Measurements from ENCODE around the gene ARMCX1. TPM values are rescaled to one million over a fixed set of nuclear protein-coding genes. Genes with fewer than 3 reads are reported as not detected.

The ARMCX1 gene
- total RNA-seq, 1 experiment from 2014 or later, result 0.15 TPM

- Histone ChIP-seq H3K4me2 (ENCODE audit: low read length) (no peak overlapping the region), H3K4me3 (replicated peaks in 1 of 2; ENCODE audit: low read depth in 1 of 2, low read length in 2 of 2) (no peak overlapping the region), H3K79me2 (ENCODE audit: insufficient read depth, low read length) (no peaks in the 10 kb centered on the region), H2AFZ (ENCODE audit: low read depth, low read length, poor library complexity, severe bottlenecking) (no peak overlapping the region), H3K9ac (ENCODE audit: low read length) (no peak overlapping the region), H3K9me2 (ENCODE audit: insufficient read depth) (no peaks in the 10 kb centered on the region), H4K20me1 (ENCODE audit: insufficient read depth) (no peaks in the 10 kb centered on the region), H3K27me3 (ENCODE audit: insufficient read depth, low read length) (no peaks in the 10 kb centered on the region), H3K9me3 (ENCODE audit: control insufficient read depth in 1 of 2, insufficient read depth in 1 of 2, low read depth in 1 of 2, low read length in 2 of 2) (no peaks in the 10 kb centered on the region), H3K36me3 (ENCODE audit: control insufficient read depth in 1 of 2, insufficient read depth in 2 of 2, low read length in 2 of 2) (no peaks in the 10 kb centered on the region), H3K27ac (ENCODE audit: low read depth, low read length) (no peak overlapping the region), H3K4me1 (ENCODE audit: control insufficient read depth in 1 of 2, insufficient read depth in 2 of 2, low read length in 2 of 2) (no peaks in the 10 kb centered on the region)
- no TSS peak for BruUV-seq (replicated peaks)
- ATAC-seq, result no peak
- RAD21 ChIA-PET (ENCODE audit: low non-redundant PET in 1 of 2, low total read pairs in 2 of 2, uncharacterized antibody in 2 of 2, unreplicated experiment in 2 of 2), result no interaction called here
- DNase-seq (ENCODE audit: low read depth, low spot score), result no peak
- no peak for TF ChIP-seq JUND (IDR thresholded peaks at IDR 0.05)
- TF ChIP-seq ZNF274 (IDR thresholded peaks at IDR 0.05; ENCODE audit: low read depth, low read length), result no peak
- TF ChIP-seq CEBPB (IDR thresholded peaks at IDR 0.05; ENCODE audit: low read depth), result no peak
- TF ChIP-seq FOSL1 (IDR thresholded peaks at IDR 0.05; ENCODE audit: low read depth), result no peak
- no peak for TF ChIP-seq REST (IDR thresholded peaks at IDR 0.05; ENCODE audit: low read depth)
- no peak for TF ChIP-seq EGR1 (IDR thresholded peaks at IDR 0.05; ENCODE audit: low read depth)
- TF ChIP-seq, protein P1, sequence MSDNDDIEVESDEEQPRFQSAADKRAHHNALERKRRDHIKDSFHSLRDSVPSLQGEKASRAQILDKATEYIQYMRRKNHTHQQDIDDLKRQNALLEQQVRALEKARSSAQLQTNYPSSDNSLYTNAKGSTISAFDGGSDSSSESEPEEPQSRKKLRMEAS (IDR thresholded peaks at IDR 0.05), result no peak
- CTCF ChIA-PET, result no interaction called here
- POLR2A ChIA-PET, result no interaction called here
- intact Hi-C loops (cut with micrococcal nuclease), result no loop called here
Observed at GRCh38 chrX:101602077-101602476, 51.7 kb downstream of the ARMCX1 start.

Other genes starting within 250 kb of the ARMCX1 start
- 24.9 TPM for gene TIMM8A, start 201.8 kb upstream of the ARMCX1 start, total RNA-seq (2021; ENCODE audit: unreplicated experiment)
- 0.37 TPM for gene BTK, start 164.4 kb upstream of the ARMCX1 start, total RNA-seq (2021; ENCODE audit: unreplicated experiment)
- 360 TPM for gene RPL36A, start 159.5 kb upstream of the ARMCX1 start, total RNA-seq (2021; ENCODE audit: unreplicated experiment)
- gene GLA, start 142.6 kb upstream of the ARMCX1 start, total RNA-seq (2021; ENCODE audit: unreplicated experiment), result 40.8 TPM
- gene HNRNPH2, start 142.3 kb upstream of the ARMCX1 start, total RNA-seq (2021; ENCODE audit: unreplicated experiment), result 49.8 TPM
- 0.15 TPM for gene ARMCX4, start 65.1 kb upstream of the ARMCX1 start, total RNA-seq (2021; ENCODE audit: unreplicated experiment)
- 32.2 TPM for gene ARMCX6, start 67.5 kb downstream of the ARMCX1 start, total RNA-seq (2021; ENCODE audit: unreplicated experiment)
- gene ARMCX3, start 72.6 kb downstream of the ARMCX1 start, total RNA-seq (2021; ENCODE audit: unreplicated experiment), result 16.8 TPM
- gene ARMCX2, start 109.3 kb downstream of the ARMCX1 start, total RNA-seq (2021; ENCODE audit: unreplicated experiment), result 0.17 TPM